H9 (cell line): ENCODE data around the gene TIGD1. TPM values are rescaled to one million over a fixed set of nuclear protein-coding genes. Genes with fewer than 3 reads are reported as not detected.

Experiments
- DNase-seq: peaks from one replicate; pipeline ENCODE4 v3.0.0-alpha.2; 2017
- H2AFZ ChIP-seq: one replicate; pipeline ENCODE4 v1.6.1; 2013; ENCODE audit warnings: mild to moderate bottlenecking, low read length, control low read depth, moderate library complexity
- H2AK5ac ChIP-seq: 2 replicates; pipeline ENCODE4 v1.6.1; 2013; ENCODE audit warnings: low read length, control low read depth, mixed read lengths; ENCODE audit not compliant: insufficient read length
- H2BK120ac ChIP-seq: one replicate; pipeline ENCODE4 v1.6.1; 2013; ENCODE audit warnings: low read depth, mild to moderate bottlenecking, low read length, control low read depth, inconsistent platforms; ENCODE audit not compliant: poor library complexity, severe bottlenecking
- H2BK12ac ChIP-seq: 2 replicates; pipeline ENCODE4 v1.6.1; 2013; ENCODE audit warnings: low read length, control low read depth, mixed read lengths, low read depth; ENCODE audit not compliant: insufficient read length
- H2BK15ac ChIP-seq: 2 replicates; pipeline ENCODE4 v1.6.1; 2013; ENCODE audit warnings: low read depth, low read length, control low read depth
- H2BK20ac ChIP-seq: one replicate; pipeline ENCODE4 v1.6.1; 2013; ENCODE audit warnings: low read depth, mild to moderate bottlenecking, low read length, control low read depth, inconsistent platforms; ENCODE audit not compliant: poor library complexity, severe bottlenecking
- H2BK5ac ChIP-seq: 2 replicates; pipeline ENCODE4 v1.6.1; 2013; ENCODE audit warnings: low read length, control low read depth, mixed read lengths; ENCODE audit not compliant: insufficient read length
- H3K14ac ChIP-seq: 2 replicates; pipeline ENCODE4 v1.6.1; 2013; ENCODE audit warnings: low read length, control low read depth; ENCODE audit not compliant: insufficient read depth
- H3K18ac ChIP-seq: 2 replicates; pipeline ENCODE4 v1.6.1; 2013; ENCODE audit warnings: low read depth, mild to moderate bottlenecking, mixed read lengths, low read length, control low read depth; ENCODE audit not compliant: insufficient read length
- H3K23ac ChIP-seq: 2 replicates; pipeline ENCODE4 v1.6.1; 2013; ENCODE audit warnings: low read length, control low read depth, mixed read lengths, low read depth; ENCODE audit not compliant: insufficient read length
- H3K23me2 ChIP-seq: 2 replicates; pipeline ENCODE4 v1.6.1; 2013; ENCODE audit warnings: low read depth, mild to moderate bottlenecking, mixed read lengths, low read length, control low read depth; ENCODE audit not compliant: insufficient read length, poor library complexity, severe bottlenecking
- H3K27ac ChIP-seq: 2 replicates; pipeline ENCODE4 v1.5.1; 2013; ENCODE audit warnings: low read length, control low read depth, mixed read lengths, low read depth; ENCODE audit not compliant: insufficient read length
- H3K27me3 ChIP-seq: 2 replicates; pipeline ENCODE4 v1.6.1; 2013; ENCODE audit warnings: low read length, control low read depth, inconsistent platforms; ENCODE audit not compliant: insufficient read depth
- H3K4ac ChIP-seq: 2 replicates; pipeline ENCODE4 v1.6.1; 2013; ENCODE audit warnings: low read depth, mild to moderate bottlenecking, control low read depth, inconsistent platforms, low read length, moderate library complexity
- H3K4me1 ChIP-seq: 2 replicates; pipeline ENCODE4 v1.6.1; 2013; ENCODE audit warnings: low read length, control low read depth, inconsistent platforms; ENCODE audit not compliant: insufficient read depth
- H3K4me2 ChIP-seq: 2 replicates; pipeline ENCODE4 v1.6.1; 2013; ENCODE audit warnings: low read length, control low read depth, mixed read lengths; ENCODE audit not compliant: insufficient read length, insufficient read depth
- H3K56ac ChIP-seq: 2 replicates; pipeline ENCODE4 v1.6.1; 2013; ENCODE audit warnings: low read depth, mild to moderate bottlenecking, mixed read lengths, low read length, control low read depth; ENCODE audit not compliant: insufficient read length
- H3K79me1 ChIP-seq: 2 replicates; pipeline ENCODE4 v1.6.1; 2013; ENCODE audit warnings: low read depth, mild to moderate bottlenecking, moderate library complexity, low read length, control low read depth, inconsistent platforms; ENCODE audit not compliant: insufficient read depth, poor library complexity, severe bottlenecking
- H3K79me2 ChIP-seq: 2 replicates; pipeline ENCODE4 v1.6.1; 2013; ENCODE audit warnings: low read length, control low read depth, inconsistent platforms; ENCODE audit not compliant: insufficient read depth
- H3K9ac ChIP-seq: 2 replicates; pipeline ENCODE4 v1.6.1; 2013; ENCODE audit warnings: low read length, control low read depth, mixed read lengths; ENCODE audit not compliant: insufficient read length; ENCODE audit errors: extremely low read depth
- H3K9me3 ChIP-seq: one replicate; pipeline ENCODE4 v1.6.1; 2013; ENCODE audit warnings: low read depth, low read length, inconsistent platforms; ENCODE audit not compliant: control insufficient read depth
- H3T11ph ChIP-seq: one replicate; pipeline ENCODE4 v1.6.1; 2013; ENCODE audit warnings: mild to moderate bottlenecking, low read length, control low read depth, inconsistent platforms
- H4K20me1 ChIP-seq: one replicate; pipeline ENCODE4 v1.6.1; 2013; ENCODE audit not compliant: control insufficient read depth, insufficient read length, insufficient read depth
- H4K5ac ChIP-seq: 2 replicates; pipeline ENCODE4 v1.6.1; 2013; ENCODE audit warnings: low read depth, mild to moderate bottlenecking, mixed read lengths, low read length, control low read depth; ENCODE audit not compliant: insufficient read length
- H4K8ac ChIP-seq: replicated peaks from 2 replicates; pipeline ENCODE4 v1.6.1; 2013; ENCODE audit warnings: low read length, control low read depth, mixed read lengths, low read depth; ENCODE audit not compliant: insufficient read length
- H4K91ac ChIP-seq: 2 replicates; pipeline ENCODE4 v1.6.1; 2013; ENCODE audit warnings: low read depth, mild to moderate bottlenecking, moderate library complexity, mixed read lengths, low read length, control low read depth; ENCODE audit not compliant: insufficient read length
- H3K27ac Mint-ChIP-seq, 3 experiments: 2 replicates in 2 of 3; 3 replicates in 1 of 3; pipeline ENCODE4 v1.8.0; 2020 to 2021; ENCODE audit warnings: mixed read lengths in 3 of 3, mild to moderate bottlenecking in 1 of 3, moderate library complexity in 1 of 3
- H3K27me3 Mint-ChIP-seq: 2 replicates; pipeline ENCODE4 v1.8.0; 2021; ENCODE audit warnings: low read depth, mild to moderate bottlenecking, moderate library complexity, mixed read lengths
- H3K36me3 Mint-ChIP-seq, 3 experiments: 2 replicates in 2 of 3; 3 replicates in 1 of 3; pipeline ENCODE4 v1.8.0; 2020 to 2021; ENCODE audit warnings: low read depth in 3 of 3, mixed read lengths in 3 of 3; ENCODE audit not compliant: insufficient read depth in 1 of 3
- H3K4me1 Mint-ChIP-seq, 2 experiments: 2 replicates each; pipeline ENCODE4 v1.8.0; 2020; ENCODE audit warnings: mixed read lengths in 2 of 2
- H3K4me3 Mint-ChIP-seq, 2 experiments: 2 replicates in 1 of 2; 3 replicates in 1 of 2; pipeline ENCODE4 v1.8.0; 2020 to 2021; ENCODE audit warnings: mild to moderate bottlenecking in 2 of 2, mixed read lengths in 2 of 2, moderate library complexity in 1 of 2
- H3K9me3 Mint-ChIP-seq, 2 experiments: 2 replicates in 1 of 2; 3 replicates in 1 of 2; pipeline ENCODE4 v1.8.0; 2020; ENCODE audit warnings: mild to moderate bottlenecking in 2 of 2, mixed read lengths in 2 of 2, moderate library complexity in 1 of 2
- WGBS: extraction: QIAGEN DNeasy Blood & Tissue Kit; methylation state at CpG from one replicate; pipeline ENCODE4 v1.1.7; 2013; ENCODE audit warnings: missing lambda C conversion rate, low lambda C conversion rate, mixed read lengths; ENCODE audit not compliant: insufficient read length; ENCODE audit errors: extremely low coverage; 5-methylcytosine and 5-hydroxymethylcytosine counted together
- total RNA-seq: library from RNA; stranded (reverse); gene quantifications from 2 replicates; pipeline ENCODE4 v1.2.1, GENCODE V29; 2021
- TF ChIP-seq, protein P1 (sequence below): fragments of 200-600 bp; sonication (generic); conservative IDR thresholded peaks from 3 replicates; pipeline ENCODE4 v1.8.0; 2021; ENCODE audit warnings: antibody characterized with exemption, mild to moderate bottlenecking

Gene TIGD1
- total RNA-seq, 1 experiment from 2014 or later: 6.3 TPM

DNA sequence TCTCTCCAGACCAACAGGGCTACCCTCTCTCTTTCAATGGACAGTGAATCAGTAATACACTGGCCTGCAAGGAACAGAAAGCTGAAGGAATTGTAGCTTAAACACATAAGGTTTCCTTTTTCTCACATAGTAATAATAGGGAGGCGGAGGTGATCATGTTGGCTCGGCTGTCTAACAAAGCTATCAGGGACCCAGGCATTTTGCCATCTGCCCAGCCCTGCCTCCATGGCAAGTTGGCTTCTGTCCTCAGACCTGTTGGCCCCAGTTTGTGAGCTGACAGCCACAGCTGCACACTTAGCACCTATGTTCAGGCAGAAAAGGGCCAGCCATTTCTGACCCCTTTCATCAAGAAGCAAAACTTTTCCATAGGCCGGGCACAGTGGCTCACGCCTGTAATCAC is 12.9 kb downstream of the TIGD1 start:
- no peak overlapping the region for H2AFZ ChIP-seq
- no peak overlapping the region for H3K4ac ChIP-seq
- no peak for DNase-seq
- no peaks in the 10 kb centered on the region for H3K79me2 ChIP-seq
- no peak overlapping the region for H3K23ac ChIP-seq
- H2BK120ac ChIP-seq: no peak overlapping the region
- no peak overlapping the region for H3K14ac ChIP-seq
- H2AK5ac ChIP-seq: no peak overlapping the region
- H3K23me2 ChIP-seq: no peaks in the 10 kb centered on the region
- H3K9me3 Mint-ChIP-seq: peaks cover 4 to 8% of the 10 kb centered on the region in 2 experiments; a peak in 4 of 5 replicates
- no peak overlapping the region for H2BK5ac ChIP-seq
- no peaks in the 10 kb centered on the region for H4K20me1 ChIP-seq
- no peaks in the 10 kb centered on the region for H3K9me3 ChIP-seq
- no peak overlapping the region for H3K27ac Mint-ChIP-seq
- no peaks in the 10 kb centered on the region for H3K79me1 ChIP-seq
- H4K91ac ChIP-seq: no peak overlapping the region
- H4K8ac ChIP-seq: no peak overlapping the region
- H3K56ac ChIP-seq: no peak overlapping the region
- H2BK12ac ChIP-seq: no peak overlapping the region
- H3K27ac ChIP-seq: no peak overlapping the region
- H3K4me2 ChIP-seq: no peak overlapping the region
- H4K5ac ChIP-seq: no peak overlapping the region
- H3K4me3 Mint-ChIP-seq: no peak overlapping the region
- no peak overlapping the region for H2BK15ac ChIP-seq
- TF ChIP-seq, protein P1, sequence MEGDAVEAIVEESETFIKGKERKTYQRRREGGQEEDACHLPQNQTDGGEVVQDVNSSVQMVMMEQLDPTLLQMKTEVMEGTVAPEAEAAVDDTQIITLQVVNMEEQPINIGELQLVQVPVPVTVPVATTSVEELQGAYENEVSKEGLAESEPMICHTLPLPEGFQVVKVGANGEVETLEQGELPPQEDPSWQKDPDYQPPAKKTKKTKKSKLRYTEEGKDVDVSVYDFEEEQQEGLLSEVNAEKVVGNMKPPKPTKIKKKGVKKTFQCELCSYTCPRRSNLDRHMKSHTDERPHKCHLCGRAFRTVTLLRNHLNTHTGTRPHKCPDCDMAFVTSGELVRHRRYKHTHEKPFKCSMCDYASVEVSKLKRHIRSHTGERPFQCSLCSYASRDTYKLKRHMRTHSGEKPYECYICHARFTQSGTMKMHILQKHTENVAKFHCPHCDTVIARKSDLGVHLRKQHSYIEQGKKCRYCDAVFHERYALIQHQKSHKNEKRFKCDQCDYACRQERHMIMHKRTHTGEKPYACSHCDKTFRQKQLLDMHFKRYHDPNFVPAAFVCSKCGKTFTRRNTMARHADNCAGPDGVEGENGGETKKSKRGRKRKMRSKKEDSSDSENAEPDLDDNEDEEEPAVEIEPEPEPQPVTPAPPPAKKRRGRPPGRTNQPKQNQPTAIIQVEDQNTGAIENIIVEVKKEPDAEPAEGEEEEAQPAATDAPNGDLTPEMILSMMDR: no peak
- no peak overlapping the region for H3T11ph ChIP-seq
- no CpG with 5 or more reads among the region's 4 CpGs for WGBS
- no peaks in the 10 kb centered on the region; the same call in 1 of the 2 replicates for H3K27me3 ChIP-seq
- H2BK20ac ChIP-seq: no peak overlapping the region
- H3K27me3 Mint-ChIP-seq: peaks cover 11% of the 10 kb centered on the region
- H3K36me3 Mint-ChIP-seq: peaks cover 0 to 3% (median 0%) of the 10 kb centered on the region in 3 experiments; a peak in 1 of 7 replicates
- H3K4me1 ChIP-seq: peaks cover 4% of the 10 kb centered on the region; the same call in 1 of the 2 replicates
- H3K9ac ChIP-seq: no peak overlapping the region
- H3K18ac ChIP-seq: no peak overlapping the region
- peaks cover 27 to 33% of the 10 kb centered on the region in 2 experiments for H3K4me1 Mint-ChIP-seq
